ENCODE measurements around the gene TFCP2L1. TPM values are rescaled to one million over a fixed set of nuclear protein-coding genes. Genes with fewer than 3 reads are reported as not detected.

TFCP2L1 gene
- total RNA-seq, 2 donors from 2014 or later, result 0.03 TPM; not detected in 1

GRCh38 chr2:121263996-121264715 lies 20.8 kb downstream of the TFCP2L1 start:
- Mint-ChIP-seq H3K9me3 (no peaks in the 10 kb centered on the region), H3K4me1 (no peaks in the 10 kb centered on the region), H3K4me3 (no peak overlapping the region), H3K27ac (no peak overlapping the region), H3K36me3 (ENCODE audit: low read depth) (no peaks in the 10 kb centered on the region), H3K27me3 (no peaks in the 10 kb centered on the region)
- ATAC-seq (replicated peaks), result no peak

GRCh38 chr2:121260370-121261154 lies 24.4 kb downstream of the TFCP2L1 start:
- Mint-ChIP-seq H3K36me3 (ENCODE audit: low read depth) (no peaks in the 10 kb centered on the region), H3K27ac (no peak overlapping the region), H3K4me3 (no peak overlapping the region), H3K27me3 (no peaks in the 10 kb centered on the region), H3K9me3 (no peaks in the 10 kb centered on the region), H3K4me1 (no peaks in the 10 kb centered on the region)
- no peak for ATAC-seq (replicated peaks)

- no peaks in the 10 kb centered on the region for H3K9me3 Mint-ChIP-seq
- H3K27me3 Mint-ChIP-seq, result no peaks in the 10 kb centered on the region
- no peak for ATAC-seq (replicated peaks)
- H3K36me3 Mint-ChIP-seq (ENCODE audit: low read depth), result no peaks in the 10 kb centered on the region
- no peak overlapping the region for H3K27ac Mint-ChIP-seq
- no peak overlapping the region for H3K4me3 Mint-ChIP-seq
- H3K4me1 Mint-ChIP-seq, result no peaks in the 10 kb centered on the region
These were observed 27.0 kb downstream of the TFCP2L1 start for GRCh38 chr2:121258051-121258450.

GRCh38 chr2:121257480-121257840 lies 27.5 kb downstream of the TFCP2L1 start:
- H3K27ac Mint-ChIP-seq, result no peak overlapping the region
- no peaks in the 10 kb centered on the region for H3K36me3 Mint-ChIP-seq (ENCODE audit: low read depth)
- H3K9me3 Mint-ChIP-seq, result no peaks in the 10 kb centered on the region
- ATAC-seq (replicated peaks), result no peak
- H3K4me1 Mint-ChIP-seq, result no peaks in the 10 kb centered on the region
- no peaks in the 10 kb centered on the region for H3K27me3 Mint-ChIP-seq
- H3K4me3 Mint-ChIP-seq, result no peak overlapping the region

DNA sequence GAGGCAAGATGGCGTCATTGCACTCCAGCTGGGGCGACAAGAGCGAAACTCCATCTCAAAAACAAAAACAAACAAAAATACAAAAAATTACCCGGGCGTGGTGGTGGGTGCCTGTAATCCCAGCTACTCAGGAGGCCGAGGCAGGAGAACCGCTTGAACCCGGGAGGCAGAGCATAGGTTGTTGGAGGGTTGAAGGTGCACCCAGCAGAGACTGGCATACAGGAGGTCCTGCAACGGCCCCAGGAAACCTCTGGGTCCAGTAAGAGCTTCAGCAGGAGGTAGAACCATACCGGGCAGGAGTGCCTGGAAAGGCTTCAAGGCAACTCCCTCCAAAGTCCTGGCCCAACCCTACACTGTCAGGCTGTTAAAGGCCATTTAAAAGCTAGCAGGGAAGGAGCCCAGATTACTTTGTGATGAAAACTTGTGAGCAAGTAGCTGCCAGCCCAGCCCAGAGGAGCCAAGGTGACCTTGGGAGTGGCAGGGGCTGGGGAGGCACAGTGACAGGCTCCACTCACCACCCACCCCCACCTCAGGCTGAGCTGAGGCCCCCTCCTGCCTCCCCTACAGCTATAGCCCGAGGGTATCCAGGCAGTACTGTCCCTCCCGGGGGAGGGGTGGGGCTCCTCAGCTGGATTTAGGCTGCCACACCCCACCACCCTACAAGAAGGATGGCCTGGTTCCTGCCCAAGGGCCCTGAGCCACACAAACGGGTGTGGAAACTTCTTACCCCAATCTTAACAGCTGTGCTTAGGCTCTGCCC lies 28.1 kb downstream of the TFCP2L1 start:
- Mint-ChIP-seq H3K9me3 (no peaks in the 10 kb centered on the region), H3K4me3 (no peak overlapping the region), H3K27ac (no peak overlapping the region), H3K4me1 (no peaks in the 10 kb centered on the region), H3K27me3 (no peaks in the 10 kb centered on the region), H3K36me3 (ENCODE audit: low read depth) (no peaks in the 10 kb centered on the region)
- ATAC-seq (replicated peaks), result no peak

GRCh38 chr2:121255358-121255757 lies 29.6 kb downstream of the TFCP2L1 start:
- Mint-ChIP-seq H3K27ac (no peak overlapping the region), H3K9me3 (no peaks in the 10 kb centered on the region), H3K4me3 (no peak overlapping the region), H3K36me3 (ENCODE audit: low read depth) (no peaks in the 10 kb centered on the region), H3K4me1 (no peaks in the 10 kb centered on the region), H3K27me3 (no peaks in the 10 kb centered on the region)
- no peak for ATAC-seq (replicated peaks)

DNA sequence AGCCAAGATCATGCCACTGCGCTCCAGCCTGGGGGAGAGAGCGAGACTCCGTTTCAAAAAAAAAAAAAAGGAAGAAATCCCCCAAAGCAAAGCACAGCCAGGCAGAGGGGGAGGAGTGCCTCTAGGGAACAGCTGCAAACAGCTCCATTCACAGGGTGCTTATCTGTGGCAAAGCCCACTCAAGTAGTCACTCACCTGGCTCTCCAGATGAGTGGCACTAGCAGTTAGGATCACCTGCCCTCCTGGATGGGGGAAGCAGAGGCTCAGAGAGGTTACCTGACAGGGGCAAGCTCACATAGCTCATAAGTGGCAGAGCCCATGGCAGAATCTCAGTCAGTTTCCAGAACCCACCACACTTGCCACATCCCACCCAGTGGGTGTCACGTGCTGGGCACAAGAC lies 30.3 kb downstream of the TFCP2L1 start:
- no peak overlapping the region for H3K27ac Mint-ChIP-seq
- no peaks in the 10 kb centered on the region for H3K9me3 Mint-ChIP-seq
- no peaks in the 10 kb centered on the region for H3K36me3 Mint-ChIP-seq (ENCODE audit: low read depth)
- H3K27me3 Mint-ChIP-seq, result no peaks in the 10 kb centered on the region
- no peak overlapping the region for H3K4me3 Mint-ChIP-seq
- no peak for ATAC-seq (replicated peaks)
- no peaks in the 10 kb centered on the region for H3K4me1 Mint-ChIP-seq

- no peaks in the 10 kb centered on the region for H3K36me3 Mint-ChIP-seq (ENCODE audit: low read depth)
- no peak overlapping the region for H3K27ac Mint-ChIP-seq
- H3K27me3 Mint-ChIP-seq, result peaks cover 3% of the 10 kb centered on the region
- H3K4me3 Mint-ChIP-seq, result no peak overlapping the region
- no peaks in the 10 kb centered on the region for H3K4me1 Mint-ChIP-seq
- H3K9me3 Mint-ChIP-seq, result no peaks in the 10 kb centered on the region
- no peak for ATAC-seq (replicated peaks)
These were observed 31.2 kb downstream of the TFCP2L1 start for GRCh38 chr2:121253674-121254240.

- Mint-ChIP-seq H3K4me3 (no peak overlapping the region), H3K36me3 (ENCODE audit: low read depth) (no peaks in the 10 kb centered on the region), H3K9me3 (no peaks in the 10 kb centered on the region), H3K27me3 (peaks cover 3% of the 10 kb centered on the region), H3K4me1 (no peaks in the 10 kb centered on the region), H3K27ac (no peak overlapping the region)
- no peak for ATAC-seq (replicated peaks)
These were observed 31.9 kb downstream of the TFCP2L1 start for GRCh38 chr2:121253021-121253673.

DNA sequence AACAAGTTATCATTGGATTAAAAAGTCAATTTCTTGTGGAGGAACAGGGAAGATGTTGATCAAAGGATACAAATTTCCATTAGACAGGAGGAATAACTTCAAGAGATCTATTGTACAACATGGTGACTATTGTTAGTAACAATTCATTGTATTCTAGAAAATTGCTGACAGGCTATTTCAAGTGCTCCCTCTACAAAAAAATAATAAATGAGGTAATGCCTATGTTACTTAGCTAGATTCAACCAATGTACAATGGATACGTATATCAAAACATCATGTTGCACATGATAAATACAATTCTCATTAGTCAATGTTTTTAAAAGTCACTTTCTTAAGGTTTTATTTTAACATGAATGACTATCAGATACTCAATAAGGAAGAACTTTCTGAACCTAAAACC lies 33.5 kb downstream of the TFCP2L1 start:
- no peak for ATAC-seq (replicated peaks)
- H3K27me3 Mint-ChIP-seq, result peaks cover 3% of the 10 kb centered on the region
- H3K36me3 Mint-ChIP-seq (ENCODE audit: low read depth), result no peaks in the 10 kb centered on the region
- H3K9me3 Mint-ChIP-seq, result no peaks in the 10 kb centered on the region
- no peak overlapping the region for H3K27ac Mint-ChIP-seq
- no peak overlapping the region for H3K4me3 Mint-ChIP-seq
- H3K4me1 Mint-ChIP-seq, result no peaks in the 10 kb centered on the region

DNA sequence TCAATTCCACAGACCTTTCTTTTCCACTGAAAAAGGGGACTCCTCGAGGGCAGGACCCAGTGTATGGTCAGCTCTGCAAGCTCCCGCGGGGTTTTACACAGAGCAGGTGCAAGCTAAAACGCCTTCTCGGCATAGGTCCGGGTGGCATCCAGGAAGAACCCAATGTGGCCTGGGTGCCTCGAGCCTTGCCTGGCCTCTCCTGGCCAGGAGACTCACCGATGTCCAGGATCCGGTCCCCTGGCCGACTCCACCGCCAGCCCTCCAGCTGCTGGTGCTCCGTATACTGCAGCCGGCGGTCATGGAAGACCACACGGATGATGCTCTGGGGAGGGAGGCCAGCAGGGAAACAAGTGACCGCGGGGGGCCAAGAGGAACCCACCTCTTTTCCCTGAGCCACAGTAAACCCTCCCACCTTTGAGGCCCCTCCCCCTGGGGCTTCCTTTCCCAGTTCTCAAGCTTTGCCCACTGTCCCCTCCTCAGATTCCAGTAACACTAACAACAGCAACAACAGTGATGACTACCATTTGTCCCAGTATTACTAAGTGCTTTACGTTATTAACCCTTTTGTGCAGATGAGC lies 36.1 kb downstream of the TFCP2L1 start:
- no peak overlapping the region for H3K27ac Mint-ChIP-seq
- no peaks in the 10 kb centered on the region for H3K9me3 Mint-ChIP-seq
- H3K27me3 Mint-ChIP-seq, result peaks cover 3% of the 10 kb centered on the region
- H3K36me3 Mint-ChIP-seq (ENCODE audit: low read depth), result no peaks in the 10 kb centered on the region
- H3K4me1 Mint-ChIP-seq, result no peaks in the 10 kb centered on the region
- ATAC-seq (replicated peaks), result no peak
- H3K4me3 Mint-ChIP-seq, result no peak overlapping the region

DNA sequence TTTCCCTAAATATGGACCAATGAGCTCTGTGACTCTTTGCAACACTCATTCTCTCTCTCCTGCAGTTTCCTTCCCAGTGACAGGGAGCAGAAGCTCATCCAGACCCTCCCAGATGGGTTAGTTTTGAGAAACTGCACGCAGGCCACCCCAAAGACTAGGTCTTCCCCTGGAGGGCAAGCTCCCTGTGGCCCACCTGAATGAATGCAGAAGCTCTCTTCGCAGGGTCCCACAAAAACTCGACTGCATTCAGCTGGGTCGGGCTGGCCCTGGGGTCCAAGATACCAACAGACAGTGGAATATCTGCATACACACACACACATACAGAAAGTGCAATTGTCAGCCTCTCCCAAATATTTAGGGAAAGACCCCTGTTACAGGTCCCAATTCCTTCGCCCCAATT lies 37.0 kb downstream of the TFCP2L1 start:
- no peak for ATAC-seq (replicated peaks)
- Mint-ChIP-seq H3K36me3 (ENCODE audit: low read depth) (no peaks in the 10 kb centered on the region), H3K9me3 (no peaks in the 10 kb centered on the region), H3K27me3 (peaks cover 3% of the 10 kb centered on the region), H3K4me1 (no peaks in the 10 kb centered on the region), H3K27ac (no peak overlapping the region), H3K4me3 (no peak overlapping the region)

- ATAC-seq (replicated peaks), result no peak
- H3K4me3 Mint-ChIP-seq, result no peak overlapping the region
- no peaks in the 10 kb centered on the region for H3K9me3 Mint-ChIP-seq
- H3K27me3 Mint-ChIP-seq, result peaks cover 3% of the 10 kb centered on the region
- no peak overlapping the region for H3K27ac Mint-ChIP-seq
- no peaks in the 10 kb centered on the region for H3K36me3 Mint-ChIP-seq (ENCODE audit: low read depth)
- no peaks in the 10 kb centered on the region for H3K4me1 Mint-ChIP-seq
These were observed 37.5 kb downstream of the TFCP2L1 start for GRCh38 chr2:121247534-121247933.

DNA sequence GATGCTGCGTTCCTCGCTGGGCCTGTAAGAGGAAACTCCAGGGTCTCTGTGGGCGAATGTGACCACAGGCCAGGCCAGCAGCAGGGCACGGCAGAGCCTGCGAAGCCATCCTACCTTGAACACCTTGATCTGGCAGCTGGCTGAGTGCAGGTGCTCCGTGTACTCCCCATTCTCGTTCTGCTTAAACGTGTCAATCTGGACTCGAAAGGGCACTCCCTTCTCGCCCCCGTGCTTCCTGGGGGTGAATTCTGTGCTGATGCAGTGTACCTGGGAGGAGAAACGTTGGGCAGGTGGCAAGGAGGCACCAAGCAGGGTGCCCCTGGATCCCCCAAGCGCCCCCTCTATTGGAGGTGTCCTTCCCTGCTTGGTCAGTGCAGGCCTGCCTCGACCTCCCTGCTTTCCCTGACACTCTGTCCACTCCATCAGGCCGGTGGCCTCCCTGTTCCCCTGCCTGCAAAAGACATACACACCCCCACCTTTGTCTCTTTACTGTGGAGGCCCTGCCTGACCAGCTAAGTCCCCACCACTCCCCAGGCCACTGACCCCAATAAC lies 38.2 kb downstream of the TFCP2L1 start:
- no peak for ATAC-seq (replicated peaks)
- no peak overlapping the region for H3K4me3 Mint-ChIP-seq
- H3K9me3 Mint-ChIP-seq, result no peaks in the 10 kb centered on the region
- H3K4me1 Mint-ChIP-seq, result no peaks in the 10 kb centered on the region
- peaks cover 3% of the 10 kb centered on the region for H3K27me3 Mint-ChIP-seq
- no peak overlapping the region for H3K27ac Mint-ChIP-seq
- H3K36me3 Mint-ChIP-seq (ENCODE audit: low read depth), result no peaks in the 10 kb centered on the region

Measured in activated T-helper 17 cell treated with anti-CD3 and anti-CD28 coated beads, Interleukin-2, amount 50 U/mL, for 72 hours (primary cell).